PC-9 (cell line): ENCODE data around the gene MTCL1.

ENCODE experiments used
- CTCF ChIP-seq: fragments of 200-600 bp; sonication (generic); conservative IDR thresholded peaks from 2 replicates; pipeline ENCODE4 v1.6.1; 2017; ENCODE audit warnings: mixed run types, antibody characterized with exemption, mild to moderate bottlenecking, moderate library complexity
- EZH2 ChIP-seq: fragments of 200-600 bp; sonication (generic); IDR thresholded peaks from 2 replicates; pipeline ENCODE4 v1.8.0; 2017; ENCODE audit warnings: antibody characterized with exemption, low read depth

GRCh38 chr18:8858888-8859511, 153.6 kb downstream of the MTCL1 start:
- TF ChIP-seq CTCF: no peak
- TF ChIP-seq EZH2: no peak
